SK-N-SH (cell line): ENCODE results near the gene COL4A5.
"Not testable (repeated sequence)": the region's sequence is repeated elsewhere in the genome, so short reads cannot be mapped to it uniquely, and the experiment has no call there.

Source experiments
- CTCF ChIP-seq: fragments of 200-600 bp; sonication (generic); IDR thresholded peaks from 2 replicates; pipeline ENCODE4 v1.6.1; 2017; ENCODE audit warnings: antibody characterized with exemption, mild to moderate bottlenecking, moderate library complexity
- EZH2phosphoT487 ChIP-seq: fragments of 200-600 bp; sonication (generic); IDR thresholded peaks from 2 replicates; pipeline ENCODE4 v1.6.1; 2017; ENCODE audit warnings: low read depth, mixed run types, mild to moderate bottlenecking, antibody characterized with exemption, moderate library complexity, borderline replicate concordance
- FOXM1 ChIP-seq: IDR thresholded peaks from 2 replicates; pipeline ENCODE4 v1.4.0; 2012; ENCODE audit warnings: low read depth, mild to moderate bottlenecking
- GATA2 ChIP-seq: sonication (generic); formaldehyde crosslinking; IDR thresholded peaks from 2 replicates; pipeline ENCODE4 v1.5.0; 2020; ENCODE audit warnings: mild to moderate bottlenecking, missing genetic modification reagents
- MAX ChIP-seq: IDR thresholded peaks from 2 replicates; pipeline ENCODE4 v1.4.0; 2012; ENCODE audit warnings: low read depth
- MXI1 ChIP-seq: IDR thresholded peaks from 2 replicates; pipeline ENCODE4 v1.6.1; 2012; ENCODE audit warnings: mild to moderate bottlenecking, low read depth, low read length, improper control_type of control experiment
- PBX3 ChIP-seq: IDR thresholded peaks from 2 replicates; pipeline ENCODE4; 2012
- POLR2AphosphoS5 ChIP-seq: IDR thresholded peaks from 2 replicates; pipeline ENCODE4 v1.6.1; 2012; ENCODE audit warnings: low read depth, low read length
- RAD21 ChIP-seq: IDR thresholded peaks from 2 replicates; pipeline ENCODE4 v1.6.1; 2012; ENCODE audit warnings: mild to moderate bottlenecking, low read length
- RFX5 ChIP-seq: IDR thresholded peaks from 2 replicates; pipeline ENCODE4 v1.6.1; 2012; ENCODE audit warnings: mild to moderate bottlenecking, improper control_type of control experiment, low read length
- TAF1 ChIP-seq: IDR thresholded peaks from 2 replicates; pipeline ENCODE4 v1.6.1; 2012; ENCODE audit warnings: low read depth, mild to moderate bottlenecking, low read length, moderate library complexity, borderline replicate concordance
- USF2 ChIP-seq: fragments of 150-350 bp; IDR thresholded peaks from 2 replicates; pipeline ENCODE4 v1.6.1; 2017; ENCODE audit warnings: antibody characterized with exemption, low read length, low read depth, borderline replicate concordance

GRCh38 chrX:108390976-108391717 is 48.5 kb upstream of the COL4A5 start:
- TF ChIP-seq PBX3; CTCF; EZH2phosphoT487; FOXM1; GATA2 (CRISPR knock-in tag); MAX; RAD21; POLR2AphosphoS5; RFX5; USF2; MXI1; TAF1: not testable (repeated sequence)
